IPS-NIHi7 (cell line): Measurements from ENCODE around the gene SCN7A.
A peak's percentile ranks its signal among the peaks of the same experiment; 100 is the strongest.
"Not testable (repeated sequence)": the region's sequence is repeated elsewhere in the genome, so short reads cannot be mapped to it uniquely, and the experiment has no call there.

Source experiments
- DNase-seq: peaks from one replicate; pipeline ENCODE4 v3.0.0; 2012; ENCODE audit warnings: mixed read lengths; ENCODE audit errors: extremely low spot score

SCN7A gene

DNA sequence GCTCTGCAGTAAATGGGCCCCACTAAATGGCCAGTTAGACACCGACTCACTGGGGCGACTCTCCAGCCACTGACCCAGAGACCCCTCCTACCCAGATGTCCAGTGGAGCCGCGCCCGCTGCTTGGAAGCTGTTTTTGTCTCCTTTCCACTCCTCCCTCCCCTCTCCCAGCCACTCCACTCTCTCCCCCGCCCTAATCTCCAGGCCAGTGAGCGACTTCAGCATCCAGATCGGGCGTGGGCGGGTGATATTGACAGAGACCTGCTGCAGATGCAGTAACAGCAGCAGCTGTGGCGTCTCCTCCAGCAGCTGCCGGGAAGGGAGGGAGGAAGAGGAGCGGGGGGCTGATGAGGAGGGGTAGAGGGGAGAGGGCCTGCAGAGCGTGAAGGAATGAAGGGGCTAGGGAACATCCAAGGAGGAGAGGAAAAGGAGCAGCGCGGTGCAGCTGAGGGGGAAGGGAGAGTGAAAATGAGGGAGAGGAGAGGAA lies at the start of gene SCN7A:
Gene SCN7A (minus strand): TSS at position 110 of the 485 bp plus-strand sequence. CDS start 16,553 bp downstream, outside the sequence.
- DNase-seq = peak; percentile 67

DNA sequence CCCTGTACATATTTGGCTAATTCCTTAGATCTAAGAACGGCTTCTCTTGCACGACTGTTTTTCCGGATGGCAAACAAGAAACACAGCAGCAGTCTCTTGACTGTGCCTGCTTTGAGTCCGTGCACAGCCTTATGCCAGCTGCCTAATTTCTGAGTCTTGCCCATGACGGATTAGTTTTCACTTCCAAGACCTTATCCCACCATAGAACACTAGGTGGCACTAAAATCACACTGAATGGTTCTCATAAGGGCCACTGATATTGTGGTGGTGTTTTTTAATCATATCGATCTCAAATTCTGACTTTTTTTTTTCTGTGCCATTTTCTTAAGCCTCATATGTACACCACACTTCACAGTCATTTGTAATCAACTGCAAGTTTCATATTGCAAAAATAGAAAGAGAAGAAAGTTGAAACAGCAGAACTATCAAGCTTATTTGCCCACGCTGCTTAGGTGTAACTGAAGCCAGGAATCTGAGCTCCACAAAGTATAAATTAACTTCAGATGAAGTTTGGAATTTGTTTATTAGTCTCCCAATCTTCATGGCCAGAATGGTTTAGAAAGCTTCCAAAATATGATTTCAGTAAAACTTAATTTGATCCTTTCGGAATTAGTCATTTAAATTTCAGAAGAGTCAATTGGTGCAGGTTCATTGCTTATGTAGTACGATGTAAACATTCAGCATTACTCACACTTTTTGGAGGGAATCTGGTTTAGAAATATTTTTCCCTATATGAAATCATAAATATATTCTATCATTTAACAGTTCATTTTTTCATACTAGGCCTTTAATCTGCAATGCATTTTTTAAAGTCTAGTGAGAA lies 45.5 kb upstream of the SCN7A start:
- peak; percentile 46 for DNase-seq

DNA sequence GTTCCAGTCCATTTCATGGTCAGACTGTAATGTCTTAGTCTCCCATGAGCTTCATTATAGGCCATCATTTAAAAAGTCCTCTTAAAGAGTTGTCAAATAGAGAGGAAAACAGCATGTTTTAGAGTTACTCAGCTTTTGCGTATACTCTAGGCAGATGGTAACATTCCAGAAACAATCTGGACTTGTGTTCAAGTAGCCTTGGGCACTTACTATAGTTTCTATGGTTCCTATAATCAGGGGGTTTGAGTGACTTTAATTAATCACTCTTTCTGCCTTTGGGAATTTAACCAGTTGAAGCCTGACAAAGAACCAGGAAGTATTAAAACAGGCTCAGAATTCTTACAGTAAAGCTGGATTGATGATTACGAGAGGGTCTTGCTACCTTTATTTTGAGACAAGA lies 42.1 kb upstream of the SCN7A start:
- no peak for DNase-seq

DNA sequence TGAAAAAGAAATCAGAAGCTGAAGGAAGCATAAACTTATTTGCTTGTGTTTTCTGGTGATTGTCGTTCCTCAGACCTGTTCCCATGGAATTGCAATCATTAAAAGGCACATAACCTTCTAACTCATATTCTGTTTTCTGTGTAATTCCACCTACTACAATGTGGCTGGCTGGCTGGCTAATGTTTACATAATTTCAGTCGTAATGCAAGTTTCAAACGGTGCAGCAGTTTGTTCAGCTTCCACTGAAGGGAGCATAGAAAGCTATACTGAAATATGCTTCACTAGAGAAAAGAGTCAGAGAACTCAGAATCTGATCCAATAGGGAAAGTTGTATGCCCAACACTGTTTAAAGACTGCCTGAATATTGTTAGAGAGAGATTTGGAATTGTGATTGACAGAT lies 27.1 kb upstream of the SCN7A start:
- no peak for DNase-seq

DNA sequence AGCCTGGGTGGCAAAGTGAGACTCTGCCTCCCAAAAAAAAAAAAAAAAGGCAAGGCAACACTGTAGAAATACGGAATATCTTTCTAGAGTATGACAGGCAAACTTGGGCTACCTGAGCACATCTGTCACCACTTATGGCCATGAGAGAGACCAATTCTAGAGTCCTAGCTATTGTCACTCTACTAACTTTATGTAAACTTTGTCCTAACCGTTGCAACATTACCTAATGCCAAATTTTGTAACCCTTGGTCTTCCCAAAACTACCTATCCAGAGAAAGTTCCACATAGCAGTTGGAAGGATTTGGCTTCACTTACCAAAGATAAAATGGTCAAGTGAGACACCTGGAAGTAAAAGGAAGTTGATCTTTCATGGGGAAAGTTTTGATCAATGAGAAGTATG lies 26.6 kb upstream of the SCN7A start:
- DNase-seq = no peak

DNA sequence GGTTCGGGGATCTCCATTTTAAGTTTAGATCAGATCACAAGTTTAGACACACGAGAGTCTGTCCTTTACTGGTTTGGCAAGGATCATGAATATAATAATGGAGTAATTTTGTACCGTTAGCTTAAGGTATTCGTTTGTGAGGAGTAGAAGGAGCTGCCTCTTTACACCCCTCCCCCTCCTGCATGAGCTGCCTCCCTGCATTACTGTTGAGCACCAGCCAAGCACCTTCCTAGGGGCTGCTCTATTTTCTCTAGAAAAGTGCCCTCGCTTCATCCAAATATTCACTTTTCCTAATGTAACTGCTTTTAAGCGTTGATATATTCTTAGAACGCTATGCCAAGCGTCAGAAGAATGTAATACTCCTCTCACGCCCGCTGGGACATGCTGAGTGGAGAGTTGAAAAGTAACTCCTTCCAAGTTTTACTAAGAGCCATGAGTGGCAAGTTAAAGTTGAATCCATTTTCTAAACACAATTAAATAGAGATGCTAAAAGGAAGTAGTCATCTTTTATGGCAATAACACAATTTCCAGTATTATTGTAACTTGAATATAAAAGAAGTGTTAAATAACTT lies 25.4 kb upstream of the SCN7A start:
- peak; percentile 14 for DNase-seq

DNA sequence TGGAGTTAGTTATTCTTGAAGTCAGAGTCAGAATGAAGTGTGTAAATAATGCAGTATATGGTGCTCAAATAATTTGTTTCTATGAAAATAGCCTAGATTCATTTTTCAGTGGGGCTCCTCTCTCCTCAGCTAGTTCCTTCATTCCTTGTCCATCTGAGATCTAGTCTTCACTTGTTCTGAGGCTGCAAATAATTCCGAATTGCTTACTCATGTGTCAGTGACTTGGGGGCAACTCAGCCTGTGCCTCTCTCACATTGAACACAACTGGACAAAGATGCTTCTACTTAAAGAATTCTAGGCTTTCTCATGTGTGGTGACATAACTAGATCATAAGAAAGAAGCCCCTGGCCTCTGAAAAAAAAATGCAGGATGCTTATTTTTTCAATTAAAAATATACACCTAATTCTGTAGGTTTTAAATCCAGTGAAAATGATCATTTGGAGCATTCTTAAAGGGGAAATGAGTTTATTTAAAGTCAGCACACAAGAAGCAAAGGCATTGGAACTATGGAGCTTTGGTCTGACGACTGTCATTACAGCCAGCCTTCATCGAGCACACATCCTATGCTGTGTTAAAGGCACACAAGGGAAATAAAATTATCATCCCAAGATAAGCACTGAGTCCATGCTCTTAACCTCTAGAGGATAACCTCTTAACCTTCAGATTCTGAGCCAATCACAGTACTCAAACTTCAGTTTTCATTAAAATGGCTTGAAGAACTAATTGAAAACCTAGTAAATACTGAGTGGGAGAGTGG lies 24.8 kb upstream of the SCN7A start:
- DNase-seq = no peak

DNA sequence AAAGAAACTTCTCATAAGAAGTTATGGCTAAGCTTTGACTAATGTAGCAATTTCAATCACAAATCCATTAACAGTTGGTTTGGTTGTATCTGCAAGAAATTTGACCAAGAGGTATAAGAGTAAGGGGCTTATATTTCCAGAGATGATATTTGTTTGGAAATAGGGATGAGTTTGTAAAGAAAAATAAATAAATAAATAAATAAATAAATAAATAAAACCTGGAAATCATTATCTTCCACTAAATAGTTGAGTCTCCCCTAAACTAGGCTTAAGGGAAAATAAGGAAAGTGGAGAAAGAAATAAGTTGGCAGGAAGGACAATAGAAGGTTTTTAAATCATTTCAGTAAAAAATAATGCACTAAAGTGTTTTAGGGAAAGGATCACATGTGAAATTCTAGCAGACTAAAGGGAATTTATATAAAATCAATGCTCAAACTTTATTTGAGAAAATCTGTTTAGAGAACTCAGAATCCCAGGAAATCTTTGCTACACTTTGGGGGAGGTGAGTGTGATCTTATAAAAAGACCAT lies 23.5 kb upstream of the SCN7A start:
- DNase-seq = no peak

DNA sequence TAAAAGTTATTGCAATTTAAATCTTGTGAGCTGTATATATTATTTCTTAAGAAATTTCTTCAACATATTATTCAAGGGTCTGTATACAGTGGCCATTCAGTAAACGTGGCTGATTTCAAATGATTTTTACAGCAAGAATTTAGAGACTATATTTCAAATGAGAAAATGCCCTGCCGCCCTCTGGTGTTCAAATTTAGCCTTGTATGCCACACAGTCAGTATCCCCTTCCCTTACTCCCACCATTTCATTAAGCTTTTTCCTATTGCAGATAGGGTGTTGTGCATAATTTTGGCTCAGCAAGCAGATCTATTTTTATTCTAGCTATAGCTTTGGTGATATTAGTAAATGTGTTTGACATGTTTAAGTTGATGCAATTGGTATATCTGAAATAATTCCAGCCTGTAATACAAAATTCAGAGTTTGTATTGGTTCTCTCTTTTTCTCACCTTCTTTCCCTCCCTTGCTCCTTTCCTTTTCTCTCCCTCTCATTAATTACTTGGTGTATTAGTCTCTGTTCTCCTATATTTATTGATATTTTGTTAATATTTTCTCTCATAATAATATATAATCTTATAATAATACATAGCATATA lies 22.8 kb upstream of the SCN7A start:
- peak; percentile 14 for DNase-seq

DNA sequence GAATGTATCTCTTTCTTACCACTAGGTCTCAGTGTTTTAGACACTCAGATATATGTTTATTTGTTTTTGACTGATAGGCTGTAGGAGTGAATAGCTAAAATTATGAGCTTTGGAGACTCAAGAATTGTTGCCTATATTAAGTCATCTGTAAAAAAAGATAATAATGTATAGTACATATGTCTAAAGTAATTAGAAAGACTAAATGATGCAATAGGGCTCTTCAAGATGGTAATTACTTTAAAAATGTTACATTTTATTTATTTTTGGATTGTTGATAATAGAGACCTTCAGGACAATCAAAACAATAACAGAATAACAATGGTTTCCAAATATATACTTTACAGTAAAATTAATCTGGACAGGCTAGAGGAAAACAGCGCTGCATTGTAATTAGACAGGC lies 19.9 kb upstream of the SCN7A start:
- DNase-seq = no peak

DNA sequence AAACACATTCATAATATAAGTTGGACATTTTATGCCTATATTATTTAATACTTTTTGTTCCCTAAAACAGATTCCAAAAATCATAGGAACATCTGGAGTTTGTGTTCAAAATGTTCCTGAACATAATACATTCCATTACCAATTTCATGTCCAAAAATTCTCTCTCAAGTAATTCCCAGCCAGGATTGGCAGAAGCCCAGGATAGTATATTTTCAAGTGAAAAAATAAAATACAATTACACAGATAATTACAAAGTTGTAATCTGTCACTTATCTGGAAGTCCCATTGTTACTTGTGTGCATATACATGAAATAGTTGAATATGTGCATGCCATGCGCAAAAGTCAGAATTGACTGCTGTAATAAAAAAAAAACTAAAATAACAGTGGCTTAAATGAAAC lies 5.2 kb upstream of the SCN7A start:
- DNase-seq = no peak

DNA sequence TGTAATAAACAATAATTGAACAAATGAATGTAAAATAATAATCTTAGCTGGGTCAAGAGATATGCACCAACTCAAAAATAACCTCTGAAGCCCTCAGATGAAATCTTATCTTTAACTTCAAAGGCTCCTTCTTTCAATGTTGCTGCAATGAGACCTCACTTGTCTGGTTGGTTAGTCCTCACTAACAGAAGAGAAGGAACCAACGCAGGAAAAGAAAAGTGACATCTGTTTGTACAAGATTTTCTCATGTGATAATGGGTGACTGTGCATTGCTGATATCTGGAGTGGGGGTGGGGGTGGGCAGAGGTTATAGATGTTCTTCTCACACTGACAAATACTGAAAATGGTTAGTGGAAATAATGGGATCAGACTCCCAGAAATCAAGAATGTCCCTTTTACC lies 2.6 kb downstream of the SCN7A start:
- no peak for DNase-seq

DNA sequence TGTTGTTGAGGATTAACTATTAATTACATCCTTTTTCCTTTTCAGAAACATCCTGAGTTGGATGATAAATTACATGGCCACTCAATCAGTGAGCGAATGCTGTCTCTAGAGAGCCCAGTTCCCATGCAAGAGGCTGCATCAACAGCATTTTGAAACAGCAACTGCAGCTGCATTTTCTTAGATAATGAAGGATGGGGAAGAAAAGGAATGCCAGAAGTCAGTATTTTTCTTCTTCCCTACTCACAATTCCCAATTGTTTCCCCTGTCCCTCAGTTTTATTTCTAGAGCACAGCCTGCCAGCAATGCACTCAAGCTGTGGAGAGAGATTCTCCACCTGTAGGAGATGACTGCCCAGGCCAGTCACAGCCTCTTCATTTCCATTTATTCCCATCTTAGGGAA lies 6.9 kb downstream of the SCN7A start:
- no peak for DNase-seq

DNA sequence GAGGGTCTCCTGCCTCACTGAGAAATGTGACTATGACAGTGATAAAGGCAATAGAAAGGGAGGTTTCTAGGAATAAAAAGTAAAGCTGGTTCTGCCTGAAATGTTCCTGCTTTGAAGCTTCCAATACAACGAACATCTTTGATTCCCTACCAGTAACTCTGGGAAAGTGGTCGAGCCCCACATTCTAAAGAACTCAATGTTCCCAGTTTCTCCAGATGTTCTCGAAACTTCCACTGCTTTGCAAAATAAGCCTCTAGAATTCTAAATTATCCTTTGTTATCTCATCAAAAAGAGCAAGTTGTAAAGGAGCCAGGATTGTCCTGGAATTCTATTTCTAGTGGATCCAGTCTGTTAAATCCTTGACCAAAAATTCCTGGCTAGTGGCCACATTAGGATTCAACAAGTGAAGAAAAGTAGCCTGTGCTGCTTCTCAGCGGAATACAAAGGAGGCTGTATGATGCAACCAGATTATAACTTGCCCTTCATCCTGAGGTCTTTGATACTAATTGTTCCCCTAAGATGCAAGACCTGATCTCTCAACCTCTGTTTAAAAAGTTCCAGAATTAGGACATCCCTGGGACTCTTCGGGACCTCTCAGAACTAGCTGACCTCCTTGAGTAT lies 8.4 kb downstream of the SCN7A start:
- no peak for DNase-seq

DNA sequence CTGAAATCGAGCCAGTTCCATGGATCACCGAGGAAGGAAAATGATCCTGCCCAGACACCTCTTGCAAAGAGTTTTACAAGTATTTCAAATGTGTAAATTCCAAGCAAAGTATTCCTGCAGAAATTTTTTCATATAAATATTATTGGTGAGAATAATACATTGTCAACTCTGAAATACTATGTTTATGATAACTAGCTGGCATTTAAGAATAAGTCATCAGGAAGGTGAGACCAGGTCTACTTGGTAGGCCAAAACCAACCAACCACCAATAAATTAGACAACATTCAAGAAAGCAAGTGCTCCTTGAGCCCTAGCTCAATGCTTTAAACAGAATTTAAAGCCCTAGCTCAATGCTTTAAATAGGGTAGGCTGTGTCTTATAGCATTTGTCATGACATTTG lies 21.7 kb downstream of the SCN7A start:
- no peak for DNase-seq

DNA sequence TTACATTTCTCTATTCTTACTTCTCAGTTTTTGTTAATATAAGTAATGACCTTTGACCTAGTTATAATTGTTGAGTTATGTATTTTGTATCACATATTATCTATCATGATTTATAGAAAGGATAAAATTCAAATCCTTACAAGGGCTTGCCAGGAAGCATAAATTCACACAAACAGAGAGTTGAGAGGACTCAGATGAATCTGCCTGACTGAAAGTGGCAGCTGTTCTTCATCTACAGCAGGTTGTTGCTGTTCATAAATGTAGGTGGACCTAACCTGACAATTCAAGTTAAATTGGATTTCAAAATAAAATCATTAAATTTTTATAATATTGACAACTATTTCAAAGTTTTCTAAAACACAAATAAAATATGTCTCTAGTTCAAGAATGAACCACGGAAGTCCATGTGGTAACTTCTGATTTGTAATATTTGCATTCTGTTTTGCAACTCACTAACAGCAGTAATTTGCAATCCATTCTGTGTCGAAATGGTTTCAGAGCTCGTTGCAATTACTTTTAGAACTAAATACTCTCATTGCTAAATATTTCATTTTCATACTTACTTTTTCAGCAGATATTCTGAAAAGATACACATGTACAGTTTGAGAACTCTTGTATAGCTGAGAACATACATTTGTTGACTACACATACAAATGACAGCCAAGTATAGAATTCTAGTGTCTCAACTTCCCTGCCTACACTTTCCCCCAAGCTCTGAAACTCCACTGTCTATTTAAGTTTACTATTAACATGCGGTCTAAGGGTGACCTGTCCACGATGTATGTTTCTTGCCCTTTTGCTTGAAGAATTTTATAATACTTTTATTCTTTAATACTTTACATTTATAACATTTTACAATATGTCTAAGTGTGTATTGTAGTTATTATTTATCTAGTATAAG lies 25.7 kb downstream of the SCN7A start:
- DNase-seq = no peak

DNA sequence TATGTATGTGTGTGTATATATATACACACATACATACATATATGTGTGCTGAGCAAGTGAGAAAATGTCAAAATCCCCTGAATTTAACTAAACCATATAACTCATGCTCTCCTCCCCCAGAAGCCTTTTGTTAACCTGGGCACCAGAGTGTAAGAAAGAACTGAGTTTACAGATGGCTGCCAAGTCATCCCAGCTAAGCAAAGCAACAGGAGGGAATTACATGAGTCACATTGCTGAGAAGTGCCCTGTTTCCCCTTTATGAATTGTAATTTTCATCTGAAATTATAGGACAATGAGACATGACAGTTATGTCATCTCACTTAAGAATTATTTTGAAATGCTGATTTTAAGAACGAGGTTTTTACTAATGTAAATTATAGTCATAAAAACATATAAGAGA lies 29.9 kb downstream of the SCN7A start:
- no peak for DNase-seq

DNA sequence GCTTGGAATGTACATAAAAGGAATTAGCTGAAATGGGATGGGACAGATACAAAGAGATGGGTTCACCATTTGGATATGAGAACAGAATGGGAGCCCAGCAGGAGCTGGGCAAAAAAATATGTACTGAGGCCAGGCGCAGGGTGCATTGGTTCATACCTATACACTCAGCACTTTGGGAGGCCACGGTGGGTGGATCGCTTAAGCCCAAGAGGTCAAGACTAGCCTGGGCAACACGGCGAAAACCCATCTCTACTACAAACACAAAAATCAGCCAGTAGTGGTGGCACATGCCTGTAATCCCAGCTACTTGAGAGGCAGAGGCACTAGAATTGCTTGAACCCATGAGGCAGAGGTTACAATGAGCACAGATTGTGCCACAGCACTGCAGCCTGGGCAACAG lies 30.4 kb downstream of the SCN7A start:
- DNase-seq = no peak

DNA sequence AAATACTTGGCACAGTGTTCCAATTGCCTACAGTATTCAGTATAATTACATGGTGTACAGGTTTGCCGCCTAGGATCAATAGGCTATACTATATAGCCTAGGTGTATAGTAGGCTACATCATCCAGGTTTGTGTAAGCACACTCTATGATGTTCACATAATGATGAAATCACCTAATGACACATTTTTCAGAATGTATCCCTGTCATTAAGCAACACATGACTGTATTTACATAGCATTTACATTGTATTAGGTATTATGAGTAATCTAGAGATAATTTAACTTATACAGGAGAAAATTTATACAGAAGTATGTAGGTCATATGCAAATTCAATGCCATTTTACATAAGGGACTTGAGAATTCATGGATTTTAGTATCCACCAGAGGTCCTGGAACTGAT lies 35.4 kb downstream of the SCN7A start:
- no peak for DNase-seq

DNA sequence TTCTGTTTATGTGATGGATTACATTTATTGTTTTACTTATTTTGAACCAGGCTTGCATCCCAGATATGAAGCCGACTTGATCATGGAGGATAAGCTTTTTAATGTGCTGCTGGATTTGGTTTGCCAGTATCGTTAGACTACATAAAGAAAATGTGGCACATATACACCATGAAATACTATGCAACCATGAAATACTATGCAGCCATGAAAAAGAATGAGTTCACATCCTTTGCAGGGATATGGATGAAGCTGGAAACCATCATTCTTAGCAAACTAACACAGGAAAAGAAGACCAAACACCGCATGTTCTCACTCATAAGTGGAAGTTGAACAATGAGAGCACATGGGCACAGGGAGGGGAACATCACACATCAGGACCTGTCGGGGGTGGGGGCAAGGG lies 38.2 kb downstream of the SCN7A start:
- not testable (repeated sequence) for DNase-seq
